Tibial nerve (tissue), 3 donors: ENCODE results near the gene PRKAG2.

Experiments used
- CTCF ChIP-seq, 5 experiments: fragments of 200-600 bp in 3 of 5; fragments of 450-650 bp in 2 of 5; sonication (generic) in 3 of 5; IDR thresholded peaks; one replicate each; pipeline ENCODE4 v1.5.1; 2016 to 2019; ENCODE audit warnings: antibody characterized with exemption in 5 of 5, mild to moderate bottlenecking in 3 of 5, moderate library complexity in 2 of 5
- POLR2A ChIP-seq, 2 donors: fragments of 450-650 bp; IDR thresholded peaks; one replicate each; pipeline ENCODE4 v1.6.1; 2017; ENCODE audit warnings: antibody characterized with exemption in 2 of 2, mild to moderate bottlenecking in 2 of 2, moderate library complexity in 2 of 2

- TF ChIP-seq CTCF (IDR thresholded peaks at IDR 0.05) (no peak), POLR2A (IDR thresholded peaks at IDR 0.05) (no peak)
Observed at GRCh38 chr7:151568956-151569940, 307.7 kb downstream of the PRKAG2 start.
